CD4-positive, alpha-beta T cell treated with Interferon gamma for 1 hour (primary cell): Measurements from ENCODE around the gene CEACAM3.
A peak's percentile ranks its signal among the peaks of the same experiment; 100 is the strongest.
"Not testable (repeated sequence)": the region's sequence is repeated elsewhere in the genome, so short reads cannot be mapped to it uniquely, and the experiment has no call there.

Experiments used
- DNase-seq: peaks from one replicate; pipeline ENCODE4 v3.0.0-alpha.2; 2020

Gene CEACAM3

DNA sequence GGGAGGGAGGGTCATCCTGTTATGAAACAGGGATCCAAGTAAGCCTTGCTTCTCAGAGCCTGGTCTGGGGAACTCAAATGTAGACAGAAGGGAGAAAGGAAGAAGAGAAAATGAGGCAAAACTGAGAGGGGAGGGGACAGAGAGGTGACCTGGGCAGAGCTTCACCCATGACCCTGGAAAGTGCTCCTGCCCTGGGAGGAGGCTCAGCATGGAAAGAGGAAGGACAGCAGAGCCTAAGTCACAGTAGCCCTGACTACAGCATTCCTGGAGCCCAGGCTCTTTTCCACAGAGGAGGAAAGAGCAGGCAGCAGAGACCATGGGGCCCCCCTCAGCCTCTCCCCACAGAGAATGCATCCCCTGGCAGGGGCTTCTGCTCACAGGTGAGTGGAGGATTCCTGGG is at the start of gene CEACAM3:
CEACAM3 (plus strand) TSS at position 226 of the 400 bp plus-strand sequence; CDS start at position 317, 91 bp downstream.
- DNase-seq, result no peak

GRCh38 chr19:41746593-41747227 is 49.7 kb upstream of the CEACAM3 start:
- peak; percentile 25 for DNase-seq

DNA sequence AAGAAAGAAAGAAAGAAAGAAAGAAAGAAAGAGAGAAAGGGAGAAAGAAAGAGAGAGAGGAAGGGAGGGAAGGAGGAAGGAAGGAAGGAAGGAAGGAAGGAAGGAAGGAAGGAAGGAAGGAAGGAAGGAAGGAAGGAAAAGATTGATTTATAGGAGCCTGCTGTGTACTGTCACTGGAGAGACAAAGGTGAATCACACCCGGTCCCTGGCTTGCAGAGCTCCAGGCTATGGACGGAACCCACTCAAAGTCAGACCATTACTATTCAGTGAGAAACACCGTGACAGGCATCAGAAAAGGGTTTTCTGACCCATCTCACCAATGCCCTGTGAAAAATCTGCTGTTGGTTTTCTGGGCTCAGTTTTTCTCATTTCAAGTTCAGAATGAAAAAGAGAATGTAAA is 48.4 kb upstream of the CEACAM3 start:
- DNase-seq, result no peak

DNA sequence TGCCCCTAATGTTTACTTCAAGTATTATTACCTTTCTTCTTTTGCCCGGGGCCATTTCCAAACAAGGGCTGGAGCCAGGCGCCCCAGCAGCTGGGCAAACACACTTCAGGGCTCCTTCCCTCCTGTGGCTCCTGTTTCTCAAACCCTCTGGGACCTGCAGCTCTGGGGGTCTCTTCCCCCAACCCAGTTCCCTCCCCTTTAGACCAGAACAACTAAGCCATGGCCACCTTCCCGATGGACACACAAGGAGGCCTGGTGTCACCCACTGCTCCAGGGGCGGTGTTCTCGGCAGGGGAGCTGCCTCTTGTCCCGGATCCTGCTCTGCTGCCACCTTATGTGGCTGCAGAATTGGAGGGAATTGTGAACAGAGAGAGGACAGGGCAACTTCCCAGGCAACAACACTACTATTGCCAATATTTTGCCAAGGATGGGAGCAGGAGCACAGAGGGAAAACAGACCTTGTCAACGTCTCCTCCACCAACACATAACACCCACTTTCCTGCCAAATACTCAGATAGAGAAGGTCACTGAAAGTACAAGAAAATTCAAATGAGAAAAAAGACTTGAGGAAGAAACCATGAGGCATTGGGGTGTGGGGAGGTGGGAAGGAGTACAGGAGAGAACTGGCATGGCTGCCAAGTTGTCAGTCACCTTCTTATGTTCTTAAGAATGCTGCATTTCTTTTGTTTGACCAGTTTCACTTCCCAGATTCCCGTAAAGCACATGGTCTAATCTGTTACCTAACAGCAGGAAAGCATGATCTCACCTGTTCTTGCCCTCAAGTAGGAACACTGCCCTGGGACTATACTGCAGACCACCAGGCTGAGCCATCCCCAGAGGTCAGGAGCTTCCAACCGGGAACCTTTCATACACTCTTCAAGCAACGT is 45.9 kb upstream of the CEACAM3 start:
- DNase-seq, result not testable (repeated sequence)

DNA sequence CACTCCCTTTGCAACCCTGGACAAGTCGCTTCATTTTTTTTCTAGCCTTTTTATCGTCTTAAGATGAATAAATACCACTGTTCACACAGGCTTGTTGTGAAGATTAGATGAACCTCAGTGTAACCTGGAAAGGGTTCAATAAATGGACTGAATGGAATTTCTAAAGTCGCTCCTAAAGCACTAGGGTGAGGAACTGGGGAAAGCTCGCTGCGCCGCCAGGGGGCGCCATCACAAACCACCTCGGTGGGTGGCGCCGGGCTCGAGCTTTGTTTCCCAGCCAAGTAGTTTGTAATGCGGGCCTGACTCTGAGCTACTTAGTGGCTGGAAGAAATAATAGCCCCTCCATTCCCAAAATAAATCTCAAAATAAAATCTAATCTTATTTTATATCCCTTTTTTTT is 43.2 kb upstream of the CEACAM3 start:
- peak; percentile 63 for DNase-seq

DNA sequence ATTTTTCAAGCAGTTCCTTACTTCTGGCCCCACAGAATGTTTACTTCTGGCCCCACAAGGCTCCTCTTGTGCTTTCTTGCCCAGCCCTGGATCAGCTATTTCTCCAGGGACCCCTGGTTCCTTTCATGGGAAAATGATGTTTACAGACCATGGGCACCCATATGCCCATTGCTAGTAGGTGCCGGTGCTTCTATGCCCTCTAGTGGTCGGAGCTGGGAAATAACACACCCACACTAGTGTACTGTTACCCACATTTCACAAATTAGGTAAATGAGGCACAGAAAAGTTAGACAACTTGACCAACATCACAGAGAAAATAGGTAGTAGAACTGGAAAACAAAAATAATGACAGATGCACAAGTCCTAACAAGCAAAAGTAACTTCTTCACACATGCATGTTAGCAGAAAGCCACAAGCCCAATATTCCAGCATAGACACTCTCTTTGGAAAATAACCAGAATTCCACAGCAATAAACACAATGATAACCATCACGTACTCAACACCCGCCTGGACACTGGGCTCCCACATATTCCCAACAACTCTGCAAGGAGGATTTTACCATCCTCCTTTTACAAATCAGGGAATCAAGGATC is 42.4 kb upstream of the CEACAM3 start:
- DNase-seq, result peak; percentile 52

DNA sequence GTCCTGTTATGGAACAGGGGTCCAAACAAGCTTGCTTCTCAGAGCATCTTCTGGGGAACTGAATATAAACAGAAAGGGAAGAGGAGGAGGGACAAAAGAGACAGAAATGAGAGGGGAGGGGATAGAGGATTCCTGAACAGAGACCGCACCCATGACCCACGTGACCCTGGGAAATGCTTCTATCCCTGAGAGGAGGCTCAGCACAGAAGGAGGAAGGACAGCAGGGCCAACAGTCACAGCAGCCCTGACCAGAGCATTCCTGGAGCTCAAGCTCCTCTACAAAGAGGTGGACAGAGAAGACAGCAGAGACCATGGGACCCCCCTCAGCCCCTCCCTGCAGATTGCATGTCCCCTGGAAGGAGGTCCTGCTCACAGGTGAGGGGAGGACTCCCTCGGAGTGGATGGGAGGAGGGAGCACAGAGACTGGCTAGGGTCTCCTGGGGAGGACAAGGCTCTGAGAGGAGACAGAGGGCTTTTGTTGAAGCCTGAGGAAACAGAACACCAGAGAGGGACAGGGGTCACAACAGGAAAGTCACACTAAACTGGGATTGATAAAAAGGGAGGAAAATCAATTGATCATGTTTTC is 41.0 kb upstream of the CEACAM3 start, which contains the start of gene CEACAM6:
CEACAM6 (plus strand) TSS at position 203 of the 586 bp plus-strand sequence; CDS start at position 312, 109 bp downstream.
- no peak for DNase-seq

DNA sequence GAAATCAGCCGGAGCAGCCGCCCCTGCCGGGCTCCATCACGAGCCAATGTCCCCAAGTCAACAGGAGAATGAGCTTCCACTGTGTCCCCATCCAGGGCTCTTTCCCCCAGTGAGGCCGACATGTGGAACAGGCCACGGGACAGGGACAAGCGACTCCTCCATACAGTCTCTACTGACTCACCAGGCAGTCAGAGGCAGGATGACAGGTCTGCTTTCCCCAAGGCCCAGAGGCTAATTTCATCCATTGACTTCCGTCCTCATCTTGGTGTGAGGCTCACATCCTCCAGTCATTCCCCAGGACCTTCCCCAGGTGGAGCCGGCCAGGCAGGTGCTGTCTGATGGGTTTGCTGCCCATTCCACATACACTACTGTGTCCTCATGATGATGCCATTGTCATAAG is 37.5 kb upstream of the CEACAM3 start:
- no peak for DNase-seq

GRCh38 chr19:41767115-41767514 is 29.3 kb upstream of the CEACAM3 start:
- DNase-seq, result no peak

GRCh38 chr19:41768105-41768504 is 28.3 kb upstream of the CEACAM3 start:
- not testable (repeated sequence) for DNase-seq

DNA sequence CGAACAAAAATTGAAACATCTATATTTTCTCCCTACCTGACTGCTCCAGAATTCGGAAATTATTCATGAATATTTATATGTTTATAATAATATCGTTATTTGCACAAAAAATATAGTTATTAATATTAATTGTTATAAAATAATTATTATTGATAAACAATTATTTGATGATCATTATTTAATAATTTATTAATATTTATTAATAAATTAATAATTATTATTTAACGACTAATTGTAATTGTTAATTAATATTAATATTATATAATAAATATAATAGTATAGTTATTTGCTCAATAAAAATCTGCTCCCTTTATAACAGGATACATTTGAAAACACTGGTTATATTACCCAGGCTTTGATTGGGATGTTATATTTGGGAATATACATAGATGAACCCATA is 26.8 kb upstream of the CEACAM3 start:
- DNase-seq, result no peak

DNA sequence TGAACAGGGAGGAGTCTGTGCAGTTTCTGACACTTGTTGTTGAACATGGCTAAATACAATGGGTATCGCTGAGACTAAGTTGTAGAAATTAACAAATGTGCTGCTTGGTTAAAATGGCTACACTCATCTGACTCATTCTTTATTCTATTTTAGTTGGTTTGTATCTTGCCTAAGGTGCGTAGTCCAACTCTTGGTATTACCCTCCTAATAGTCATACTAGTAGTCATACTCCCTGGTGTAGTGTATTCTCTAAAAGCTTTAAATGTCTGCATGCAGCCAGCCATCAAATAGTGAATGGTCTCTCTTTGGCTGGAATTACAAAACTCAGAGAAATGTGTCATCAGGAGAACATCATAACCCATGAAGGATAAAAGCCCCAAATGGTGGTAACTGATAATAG is 25.0 kb upstream of the CEACAM3 start:
- DNase-seq, result no peak

- peak; percentile 32 for DNase-seq
Observed at GRCh38 chr19:41774515-41774980, 21.8 kb upstream of the CEACAM3 start.

DNA sequence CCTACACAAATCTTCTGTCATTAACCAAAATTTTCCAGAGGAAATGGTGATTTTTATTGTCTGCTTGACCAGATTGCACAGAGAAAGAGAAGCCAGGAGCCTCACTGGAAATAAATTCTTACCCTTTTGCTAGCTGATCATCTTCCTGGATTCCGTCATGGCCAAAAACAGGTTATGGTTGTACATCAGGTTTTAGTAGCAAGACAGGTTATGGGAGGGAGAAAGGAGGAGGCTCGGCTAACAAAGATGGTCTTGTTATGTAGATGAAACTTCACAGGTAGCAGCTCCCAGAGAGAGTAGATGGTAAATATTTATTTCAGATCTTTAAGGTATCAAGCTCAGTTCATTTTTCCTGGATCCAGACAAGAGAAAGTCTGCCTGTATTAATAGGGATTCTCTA is 19.7 kb upstream of the CEACAM3 start:
- DNase-seq, result no peak

- DNase-seq, result no peak
Observed at GRCh38 chr19:41783612-41784011, 12.8 kb upstream of the CEACAM3 start.

- DNase-seq, result no peak
Observed at GRCh38 chr19:41784312-41784711, 12.1 kb upstream of the CEACAM3 start.

DNA sequence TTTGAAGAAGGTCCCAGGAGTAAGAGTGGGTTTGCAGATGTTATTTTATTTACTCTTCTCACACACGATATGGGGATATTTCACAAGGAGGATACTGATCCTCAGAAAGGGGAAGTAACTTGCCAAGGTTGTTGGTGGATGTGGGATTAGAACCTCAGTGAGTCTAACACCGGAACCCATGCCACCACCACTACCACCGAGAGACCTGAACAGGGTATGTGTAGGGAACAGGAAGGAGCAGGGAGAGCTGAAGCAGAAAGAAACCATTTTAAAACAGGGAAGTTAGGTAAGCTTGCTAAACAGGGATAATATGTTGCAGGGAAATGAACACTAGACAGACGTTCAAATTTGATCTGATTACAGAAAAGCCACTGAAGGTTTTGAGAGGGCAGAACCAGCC is 11.6 kb upstream of the CEACAM3 start:
- no peak for DNase-seq

DNA sequence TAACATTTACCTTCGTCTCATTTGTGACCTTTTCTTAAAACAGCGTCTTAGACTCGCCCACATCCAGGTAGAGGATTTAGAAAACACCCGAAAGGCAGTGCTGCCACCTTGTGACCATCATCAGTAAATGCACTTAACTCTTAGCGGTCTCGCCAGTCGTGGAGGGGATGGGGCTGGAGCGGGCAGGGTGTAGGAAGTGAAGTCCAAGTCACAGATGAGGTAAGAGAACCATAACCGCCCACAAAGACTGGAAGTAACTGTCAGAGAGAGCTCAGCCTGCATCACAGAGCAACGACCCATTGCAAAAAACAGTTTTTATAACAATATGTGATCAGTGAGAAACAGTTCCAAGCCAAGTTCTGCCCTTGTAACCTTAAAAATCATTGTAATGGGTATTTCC is 10.7 kb upstream of the CEACAM3 start:
- peak; percentile 76 for DNase-seq

- no peak for DNase-seq
Observed at GRCh38 chr19:41787055-41787454, 9.3 kb upstream of the CEACAM3 start.

DNA sequence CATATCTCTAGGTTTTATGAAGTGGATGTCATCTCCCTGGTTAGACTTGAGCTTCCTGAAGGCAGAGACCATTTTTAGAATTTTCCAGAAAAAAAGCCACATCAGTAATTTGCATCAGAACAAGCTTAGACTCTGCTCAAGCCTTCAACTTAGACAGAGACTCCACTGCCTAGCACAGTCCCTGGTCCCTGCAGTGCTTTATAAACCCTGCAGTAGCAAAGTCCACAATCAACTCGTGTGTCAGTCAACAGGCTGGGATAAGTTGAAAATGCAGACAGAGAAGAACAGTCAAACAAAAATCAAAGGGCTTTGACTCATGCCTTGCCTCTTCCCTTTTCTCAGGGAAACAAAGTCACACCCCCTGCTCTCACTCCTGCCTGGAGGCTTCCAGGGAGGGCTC is 7.9 kb upstream of the CEACAM3 start:
- not testable (repeated sequence) for DNase-seq

GRCh38 chr19:41789053-41789452 is 7.3 kb upstream of the CEACAM3 start:
- DNase-seq, result not testable (repeated sequence)

DNA sequence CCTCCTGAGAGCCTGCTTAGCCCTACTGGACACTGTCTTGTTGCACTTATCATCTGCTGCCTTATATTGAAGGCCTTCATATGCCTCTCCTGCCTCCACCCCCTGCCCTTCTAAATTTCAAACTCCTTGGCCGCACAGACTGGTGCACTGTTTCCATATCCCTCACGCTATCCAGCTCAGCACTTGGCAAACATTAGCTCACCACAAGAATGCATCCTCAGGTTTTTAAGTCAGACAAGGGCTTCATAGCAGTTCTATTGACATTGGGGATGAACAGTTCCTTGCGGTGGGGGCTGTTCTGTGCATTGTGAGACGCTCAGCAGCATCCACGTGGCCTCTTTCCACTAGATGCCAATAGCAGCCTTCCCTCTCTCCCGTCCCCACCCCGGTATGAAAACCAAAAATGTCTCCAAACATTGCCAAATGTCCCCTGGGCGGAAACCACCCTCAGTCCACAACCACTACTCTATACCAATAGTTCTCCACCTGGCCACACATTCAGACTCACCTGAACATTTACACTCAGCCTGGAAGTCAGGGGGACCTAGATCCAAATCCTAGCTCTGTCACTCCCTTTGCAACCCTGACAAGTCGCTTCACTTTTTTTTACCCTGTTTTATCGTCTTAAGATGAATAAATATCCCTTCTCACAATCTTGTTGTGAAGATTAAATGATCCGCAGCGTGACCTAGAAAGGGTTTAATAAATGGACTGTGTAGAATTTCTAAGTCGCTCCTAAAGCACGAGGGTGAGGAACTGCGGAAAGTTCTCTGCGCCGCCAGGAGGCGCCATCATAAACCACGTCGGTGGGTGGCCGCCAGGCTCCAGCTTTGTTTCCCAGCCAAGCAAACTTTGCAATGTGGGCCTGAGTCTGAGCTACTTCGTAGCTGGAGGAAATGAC is 3.6 kb upstream of the CEACAM3 start:
- DNase-seq, result peak; percentile 46
